ENCODE results near the gene PHETA1.
"Not testable (repeated sequence)": the region's sequence is repeated elsewhere in the genome, so short reads cannot be mapped to it uniquely, and the experiment has no call there.

PHETA1 gene

GRCh38 chr12:111405149-111405858, 36.4 kb upstream of the PHETA1 start:
- DNase-seq: peak; percentile 99

GRCh38 chr12:111404362-111405148, 35.7 kb upstream of the PHETA1 start:
- peak; percentile 49 for DNase-seq

GRCh38 chr12:111402490-111402824, 33.6 kb upstream of the PHETA1 start:
- not testable (repeated sequence) for DNase-seq

GRCh38 chr12:111401167-111401605, 32.3 kb upstream of the PHETA1 start:
- DNase-seq: no peak

- DNase-seq: not testable (repeated sequence)
These were observed 31.0 kb upstream of the PHETA1 start for GRCh38 chr12:111399741-111400404.

GRCh38 chr12:111398530-111398929, 29.6 kb upstream of the PHETA1 start:
- no peak for DNase-seq

- DNase-seq: peak; percentile 87
These were observed 28.0 kb upstream of the PHETA1 start for GRCh38 chr12:111396726-111397445.

- not testable (repeated sequence) for DNase-seq
These were observed 27.4 kb upstream of the PHETA1 start for GRCh38 chr12:111396271-111396670.

GRCh38 chr12:111395336-111396187, 26.7 kb upstream of the PHETA1 start:
- no peak for DNase-seq

- no peak for DNase-seq
These were observed 25.6 kb upstream of the PHETA1 start for GRCh38 chr12:111394480-111394879.

GRCh38 chr12:111393700-111394300, 24.9 kb upstream of the PHETA1 start:
- DNase-seq: no peak

- DNase-seq: no peak
These were observed 22.0 kb upstream of the PHETA1 start for GRCh38 chr12:111390910-111391309.

- no peak for DNase-seq
These were observed 20.7 kb upstream of the PHETA1 start for GRCh38 chr12:111389635-111390034.

GRCh38 chr12:111387747-111388323, 18.9 kb upstream of the PHETA1 start:
- no peak for DNase-seq

- DNase-seq: no peak
These were observed 18.0 kb upstream of the PHETA1 start for GRCh38 chr12:111386885-111387284.

GRCh38 chr12:111384596-111384995, 15.7 kb upstream of the PHETA1 start:
- DNase-seq: no peak

GRCh38 chr12:111379942-111380554, 11.2 kb upstream of the PHETA1 start:
- DNase-seq: no peak

- no peak for DNase-seq
These were observed 8.5 kb upstream of the PHETA1 start for GRCh38 chr12:111377440-111377839.

- not testable (repeated sequence) for DNase-seq
These were observed 4.3 kb upstream of the PHETA1 start for GRCh38 chr12:111373231-111373630.

- DNase-seq: no peak
These were observed 763 bp upstream of the PHETA1 start for GRCh38 chr12:111369496-111370220.
